Stimulated activated CD8-positive, alpha-beta memory T cell treated with anti-CD3 and anti-CD28 coated beads, Interleukin-15, amount 100 ng/mL, for 4 hours (primary cell): Measurements from ENCODE around the gene PON2.
"Not testable (repeated sequence)": the region's sequence is repeated elsewhere in the genome, so short reads cannot be mapped to it uniquely, and the experiment has no call there.

Experiments used
- DNase-seq, 2 donors: peaks; one replicate each; pipeline ENCODE4 v3.0.0-alpha.2; 2020; ENCODE audit warnings: low read depth in 2 of 2

The PON2 gene

DNA sequence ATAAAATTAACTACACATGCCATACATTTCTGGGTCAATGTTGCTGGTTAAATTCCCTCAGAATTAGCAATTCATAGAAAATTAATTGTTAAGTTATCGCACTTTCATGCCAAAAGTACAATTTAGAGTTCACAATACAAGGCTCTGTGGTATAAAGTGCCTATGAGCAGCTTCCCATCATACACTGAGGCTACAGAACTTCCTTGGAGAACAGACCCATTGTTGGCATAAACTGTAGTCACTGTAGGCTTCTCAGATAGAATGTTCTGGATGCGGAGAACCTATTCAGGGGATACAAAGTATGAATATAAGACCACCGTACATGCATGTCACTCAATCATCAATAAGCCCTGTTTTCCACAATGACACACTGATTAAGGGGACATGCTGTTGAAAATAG is 29.6 kb downstream of the PON2 start:
- DNase-seq = no peak

DNA sequence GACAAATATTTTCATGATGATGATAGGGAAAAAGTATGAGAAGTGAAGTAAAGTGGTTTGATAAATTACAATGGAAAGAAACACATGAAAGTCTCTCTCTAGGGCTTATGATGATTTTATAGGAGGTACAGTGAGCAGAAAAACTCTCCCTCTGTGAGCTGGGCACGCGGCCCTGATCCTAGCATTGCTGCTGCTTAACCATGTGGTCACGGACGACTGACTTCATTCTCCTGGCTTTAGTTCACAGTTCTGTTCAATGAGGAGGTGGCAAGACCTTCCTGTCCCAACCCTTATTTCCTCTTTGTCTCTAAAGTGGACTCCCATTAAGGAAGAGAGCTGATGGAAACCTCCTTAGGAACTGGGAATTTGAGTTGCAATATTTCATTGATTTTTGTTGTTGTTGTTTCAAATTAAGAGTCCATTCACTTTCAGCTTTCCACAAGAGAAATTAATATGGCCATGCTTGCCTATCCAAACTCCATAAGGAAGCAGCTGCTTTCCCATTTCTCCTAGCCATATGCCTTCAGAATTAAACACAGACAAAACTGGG is 30.4 kb downstream of the PON2 start:
- DNase-seq = no peak

DNA sequence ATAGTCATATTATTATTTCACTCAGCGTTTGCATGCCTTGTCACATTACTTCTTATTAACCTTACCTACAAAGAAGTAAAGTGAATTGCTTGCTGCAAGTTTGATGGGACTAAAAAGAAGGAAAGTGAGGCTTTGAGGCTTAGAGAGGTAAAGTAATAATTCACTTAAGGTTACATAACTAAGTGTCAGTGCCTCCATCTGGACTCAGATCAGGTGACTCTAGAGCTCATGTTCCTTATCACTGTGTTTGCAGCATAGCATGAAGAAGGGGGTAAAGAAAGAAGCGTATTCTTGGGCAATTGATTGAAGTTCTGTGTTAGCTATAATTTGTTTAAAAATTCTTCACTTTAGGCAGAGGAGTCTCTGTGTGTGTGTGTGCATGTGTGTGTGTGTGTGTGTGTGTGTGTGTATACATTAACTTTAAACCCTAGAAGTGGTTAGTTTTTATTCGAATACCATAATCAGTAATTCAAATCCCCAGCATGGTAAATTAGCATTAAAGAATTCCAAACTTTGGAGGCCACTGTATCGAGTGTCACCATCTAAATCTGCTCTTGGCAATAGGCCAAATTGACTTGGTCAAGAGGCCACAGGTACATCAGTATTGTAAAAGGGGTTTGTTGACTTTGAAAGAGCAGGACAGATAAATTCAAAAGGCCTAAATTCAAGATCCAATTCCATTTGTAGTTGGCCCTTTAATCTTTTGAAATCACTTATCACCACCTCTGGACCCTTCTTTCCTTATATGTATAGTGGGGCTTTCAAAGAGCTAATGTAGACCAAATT is 36.5 kb downstream of the PON2 start:
- DNase-seq = no peak

DNA sequence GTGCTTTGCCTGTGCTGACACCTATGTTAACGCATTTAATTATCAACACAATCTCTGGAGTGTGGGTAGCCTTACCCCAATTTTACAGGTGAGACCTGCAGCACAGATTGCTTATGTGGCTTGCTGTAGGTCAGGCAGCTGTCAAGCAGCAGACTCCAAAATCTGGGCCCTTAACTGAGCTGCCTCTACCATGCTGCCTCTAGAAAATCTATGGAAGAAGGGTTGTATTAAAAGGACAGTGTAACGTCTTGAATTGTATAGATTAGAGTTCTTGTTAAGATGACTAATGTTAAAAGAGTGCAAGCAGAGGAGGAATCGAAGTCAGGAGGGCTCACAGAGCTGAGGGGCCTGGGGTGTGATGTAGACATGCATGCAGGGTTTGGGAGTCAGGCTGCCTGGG is 37.4 kb downstream of the PON2 start:
- no peak for DNase-seq

DNA sequence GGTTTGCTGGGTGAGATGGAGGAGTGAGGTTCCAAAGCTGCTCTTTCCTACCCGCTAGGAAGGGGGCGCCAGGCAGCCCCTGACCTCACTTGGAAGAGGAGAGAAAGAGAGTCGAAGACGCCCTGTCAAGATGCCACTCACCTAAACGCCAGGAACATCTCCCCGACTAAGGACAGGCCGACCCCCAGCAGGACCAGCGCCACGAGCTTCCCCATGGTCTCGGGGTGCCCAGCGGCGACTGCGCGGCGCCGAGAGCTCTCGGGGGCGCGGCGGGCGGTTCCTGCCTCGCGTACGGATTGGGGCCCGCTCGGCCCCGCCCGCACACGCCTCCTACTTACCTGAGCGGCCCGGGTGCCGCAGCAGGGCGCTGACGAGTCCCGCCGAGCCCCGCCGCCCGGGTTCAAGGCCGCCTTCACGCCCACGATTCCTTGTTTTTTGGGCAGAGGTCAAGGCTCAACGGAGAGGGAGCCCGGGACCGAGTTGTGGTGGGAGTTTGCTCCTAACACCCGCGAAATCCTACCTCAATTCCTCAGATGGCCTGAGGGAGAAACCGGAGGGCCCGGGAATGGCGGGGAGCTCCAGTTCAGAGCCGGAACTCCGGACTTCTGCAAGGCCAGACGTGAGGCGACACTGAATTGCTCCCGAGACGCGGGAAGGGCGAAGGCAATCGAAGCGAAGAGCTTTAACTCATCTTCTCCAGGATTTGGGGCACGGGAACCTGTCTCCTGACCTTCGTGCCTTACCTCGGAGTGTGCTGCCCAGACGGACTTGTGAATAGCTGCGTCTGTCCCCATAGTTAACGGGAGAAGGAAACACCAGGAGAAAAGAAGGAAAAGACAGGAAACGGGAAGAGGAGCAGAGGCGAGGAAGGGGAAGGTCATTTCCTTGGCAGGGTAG is 38.4 kb downstream of the PON2 start, which contains the start of gene PON3:
PON3 (minus strand) TSS at position 240 of the 897 bp plus-strand sequence; CDS start at position 215, 25 bp downstream.
- no peak for DNase-seq

DNA sequence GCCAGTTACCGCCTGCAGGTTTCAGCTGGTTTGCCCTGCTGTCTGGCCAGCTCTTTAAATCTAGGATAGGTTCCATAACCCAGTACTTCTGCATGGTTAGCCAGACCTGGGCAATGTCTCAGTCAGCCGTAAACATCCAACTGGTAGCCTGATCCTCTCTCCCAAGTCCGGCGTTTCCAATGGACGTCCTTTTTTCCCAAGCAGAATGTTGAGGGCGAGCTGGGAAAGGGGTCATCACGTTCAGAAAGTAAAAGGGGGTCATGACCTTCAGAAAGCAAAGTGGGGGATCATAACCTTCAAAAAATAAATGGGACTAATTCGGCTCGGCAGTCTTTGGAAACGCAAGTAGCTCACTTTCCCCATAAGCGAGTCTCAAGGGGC is 39.1 kb downstream of the PON2 start:
- DNase-seq = no peak

DNA sequence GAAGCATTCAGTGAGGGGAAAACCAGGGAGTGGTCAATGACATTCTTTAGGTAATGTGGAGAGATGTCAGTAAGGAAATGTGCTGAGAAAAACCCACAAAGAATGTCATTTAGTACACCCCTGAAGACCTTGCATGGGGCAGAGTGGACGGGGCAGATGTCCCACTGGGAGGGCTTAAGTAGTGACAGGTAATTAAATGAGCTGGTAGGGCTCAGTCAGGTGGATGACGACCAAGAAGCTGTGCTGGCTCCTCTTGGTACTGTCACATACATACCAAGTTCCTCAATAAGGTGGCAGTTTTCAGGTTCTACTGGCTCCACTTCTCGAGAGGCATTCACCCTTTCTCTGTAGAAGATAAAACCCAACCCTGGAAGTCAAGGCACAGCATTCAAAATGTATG is 40.5 kb downstream of the PON2 start:
- no peak for DNase-seq

DNA sequence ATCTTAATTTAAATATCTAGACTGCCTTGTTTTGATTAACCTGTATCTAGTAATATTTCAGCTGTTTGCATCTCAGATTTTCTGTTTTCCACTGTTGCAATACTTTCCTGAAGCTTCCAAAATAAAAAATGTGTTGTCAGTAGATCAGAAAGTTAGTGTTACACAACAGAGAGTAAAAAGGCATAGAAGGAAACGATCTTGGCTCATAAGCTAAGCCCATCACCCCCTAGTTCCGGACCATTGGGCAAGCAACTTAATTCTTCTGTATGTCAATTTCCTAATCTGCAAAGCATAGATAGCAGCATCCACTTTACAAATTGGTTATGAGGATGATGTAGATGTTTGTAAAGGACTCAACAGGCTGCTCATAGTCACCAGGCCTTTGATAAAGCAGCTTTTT is 43.1 kb downstream of the PON2 start:
- DNase-seq = no peak

DNA sequence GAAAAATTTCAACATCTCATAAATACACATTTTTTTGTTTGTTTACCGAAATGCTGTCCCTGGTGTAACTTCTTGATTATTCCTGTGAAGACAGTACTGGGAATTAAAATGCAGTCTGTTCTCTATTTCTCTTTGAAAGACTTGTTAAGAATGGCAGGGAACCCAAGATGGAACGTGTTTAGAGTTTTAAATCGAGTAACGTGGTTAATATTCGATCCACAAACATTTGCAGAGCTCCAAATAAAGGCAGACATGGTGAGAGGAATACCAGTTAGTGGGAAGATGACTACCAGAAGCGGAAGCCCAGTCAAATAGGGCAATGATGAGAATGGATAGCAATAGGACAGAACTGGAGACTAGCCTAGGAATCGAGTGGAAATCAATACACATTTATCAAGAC is 45.3 kb downstream of the PON2 start:
- DNase-seq = no peak

DNA sequence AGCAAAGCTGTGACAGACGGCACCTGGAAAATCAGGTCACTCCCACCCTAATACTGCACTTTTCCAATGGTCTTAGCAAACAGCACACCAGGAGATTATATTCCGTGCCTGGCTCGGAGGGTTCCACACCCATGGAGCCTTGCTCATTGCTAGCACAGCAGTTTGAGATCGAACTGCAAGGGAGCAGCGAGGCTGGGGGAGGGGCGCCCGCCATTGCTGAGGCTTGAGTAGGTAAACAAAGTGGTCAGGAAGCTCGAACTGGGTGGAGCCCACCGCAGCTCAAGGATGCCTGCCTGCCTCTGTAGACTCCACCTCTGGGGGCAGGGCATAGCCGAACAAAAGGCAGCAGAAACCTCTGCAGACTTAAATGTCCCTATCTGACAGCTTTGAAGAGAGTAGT is 55.4 kb downstream of the PON2 start:
- not testable (repeated sequence) for DNase-seq

DNA sequence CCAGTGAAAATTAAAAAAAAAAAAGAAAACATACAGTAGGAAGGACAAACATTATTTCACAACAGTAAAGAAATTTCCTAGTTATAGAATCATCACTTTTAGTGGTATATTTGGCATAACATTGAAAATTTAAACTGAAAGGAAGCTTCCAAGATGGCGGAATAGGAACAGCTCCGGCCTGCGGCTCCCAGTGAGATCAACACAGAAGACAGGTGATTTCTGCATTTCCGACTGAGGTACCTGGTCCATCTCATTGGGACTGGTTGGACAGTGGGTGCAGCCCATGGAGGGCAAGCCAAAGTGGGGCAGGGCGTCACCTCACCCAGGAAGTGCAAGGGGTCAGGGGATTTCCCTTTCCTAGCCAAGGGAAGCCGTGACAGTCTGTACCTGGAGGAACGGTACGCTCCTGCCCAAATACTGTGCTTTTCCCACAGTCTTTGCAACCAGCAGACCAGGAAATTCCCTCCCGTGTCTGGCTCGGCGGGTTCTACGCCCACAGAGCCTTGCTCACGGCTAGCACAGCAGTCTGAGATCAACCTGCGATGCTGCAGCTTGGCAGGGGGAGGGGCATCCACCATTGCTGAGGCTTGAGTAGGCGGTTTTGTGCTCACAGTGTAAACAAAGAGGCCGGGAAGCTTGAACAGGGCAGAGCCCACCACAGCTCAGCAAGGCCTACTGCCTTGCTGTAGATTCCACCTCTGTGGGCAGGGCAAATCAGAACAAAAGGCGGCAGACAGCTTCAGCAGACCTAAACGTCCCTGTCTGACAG is 58.0 kb downstream of the PON2 start:
- DNase-seq = no peak

DNA sequence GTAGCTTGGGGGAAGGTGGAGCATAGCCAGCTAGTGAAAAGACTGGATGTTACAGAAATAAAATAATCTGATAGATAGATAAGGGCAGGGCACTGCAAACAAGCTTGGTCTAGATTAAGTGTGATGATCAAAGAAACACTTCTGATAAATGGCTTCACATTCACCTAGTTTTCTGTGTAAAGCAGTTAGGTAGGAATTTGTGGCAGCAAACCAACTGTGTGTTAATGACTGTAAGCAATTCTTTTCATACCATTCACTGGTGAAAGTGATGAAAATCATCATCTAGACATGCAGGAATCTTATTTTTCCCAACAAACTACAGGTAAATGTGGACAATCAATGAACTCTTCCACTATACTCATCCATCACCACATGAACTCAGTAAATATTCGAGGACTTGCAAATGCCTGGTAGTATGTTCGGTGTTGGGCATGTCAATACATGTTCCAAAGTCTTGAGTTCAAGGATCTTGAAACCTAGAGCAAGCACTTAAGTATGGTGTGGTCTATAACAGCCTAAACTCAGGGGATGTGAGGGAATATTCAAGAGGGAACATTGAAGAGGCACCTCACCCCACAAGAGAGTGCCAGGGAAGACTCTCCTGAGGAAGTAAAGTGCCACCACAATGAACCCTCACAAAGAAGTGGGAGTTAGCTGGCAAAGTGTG is 59.1 kb downstream of the PON2 start:
- no peak for DNase-seq

DNA sequence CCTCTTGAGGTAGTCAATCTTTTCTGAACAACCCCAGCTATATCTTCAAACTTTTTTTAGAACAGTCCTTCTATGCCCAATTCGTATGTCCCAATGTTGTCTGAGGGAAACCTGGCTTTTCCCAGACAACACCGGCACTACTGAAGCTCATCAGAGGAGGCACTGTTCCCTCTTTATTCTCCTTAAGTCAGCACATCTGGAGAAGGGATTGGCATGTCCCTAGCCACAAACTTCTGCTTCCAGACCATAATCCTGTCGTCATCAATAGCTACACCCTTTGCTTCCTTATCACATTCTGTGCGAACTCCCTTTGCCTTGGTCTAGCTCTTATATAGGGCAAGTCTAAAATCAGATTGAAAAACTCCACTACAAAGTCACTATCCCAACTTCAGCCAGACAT is 61.5 kb downstream of the PON2 start:
- no peak for DNase-seq

DNA sequence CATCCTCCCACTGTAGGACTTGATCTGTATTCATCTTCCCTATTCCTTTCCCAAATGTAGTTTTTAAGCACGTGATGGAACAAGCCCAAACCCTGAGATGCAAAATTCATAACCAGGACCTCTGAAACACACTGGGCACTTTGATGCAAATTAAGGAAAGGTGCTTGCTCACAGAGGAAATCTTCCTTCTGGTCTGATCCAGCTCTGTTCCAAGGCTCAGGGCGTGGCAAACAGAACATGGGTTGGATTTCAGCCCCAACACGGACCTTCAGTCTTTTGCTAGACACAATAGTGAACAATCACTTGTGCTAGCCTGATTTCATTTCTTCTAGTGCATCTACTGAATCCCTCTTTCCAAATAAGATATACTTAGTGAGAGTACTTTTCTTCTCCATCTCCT is 66.6 kb downstream of the PON2 start:
- no peak for DNase-seq

DNA sequence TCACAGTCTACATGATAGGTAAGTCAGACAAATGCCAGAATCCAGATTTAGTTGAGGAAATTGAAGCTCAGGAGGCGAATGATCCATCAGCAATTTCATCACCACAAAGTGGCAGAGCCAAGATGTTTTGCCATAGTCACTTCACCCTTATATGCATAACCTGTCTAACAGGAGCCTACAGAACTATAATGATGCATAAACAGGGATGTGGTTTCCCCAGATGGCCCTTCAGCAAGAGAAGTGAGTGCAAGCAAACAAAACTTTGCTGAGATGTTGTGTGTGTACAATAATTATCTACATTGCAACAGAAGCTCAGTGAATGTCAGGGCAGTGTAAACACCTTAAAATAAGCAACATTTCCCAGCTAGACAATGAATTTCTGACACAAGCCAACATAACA is 67.2 kb downstream of the PON2 start:
- no peak for DNase-seq

DNA sequence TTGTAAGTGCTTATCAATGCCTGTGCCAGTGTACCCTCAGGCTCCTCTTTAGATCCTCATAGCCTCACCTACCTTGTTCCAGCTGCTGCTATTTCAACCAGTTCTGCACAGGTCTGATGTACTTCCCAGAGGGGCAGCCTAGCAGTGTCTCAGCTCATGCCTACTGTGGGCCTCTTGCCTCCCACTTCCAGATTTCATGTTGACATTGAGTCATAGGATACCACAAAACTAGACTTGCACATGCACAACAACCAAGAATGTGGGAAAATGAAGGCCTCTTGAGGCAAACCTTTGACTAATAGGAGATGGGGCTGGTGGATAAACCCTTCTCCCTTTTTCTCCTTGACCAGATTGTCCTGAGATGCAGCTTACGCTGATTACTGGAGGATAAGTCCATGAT is 69.7 kb downstream of the PON2 start:
- DNase-seq = no peak

DNA sequence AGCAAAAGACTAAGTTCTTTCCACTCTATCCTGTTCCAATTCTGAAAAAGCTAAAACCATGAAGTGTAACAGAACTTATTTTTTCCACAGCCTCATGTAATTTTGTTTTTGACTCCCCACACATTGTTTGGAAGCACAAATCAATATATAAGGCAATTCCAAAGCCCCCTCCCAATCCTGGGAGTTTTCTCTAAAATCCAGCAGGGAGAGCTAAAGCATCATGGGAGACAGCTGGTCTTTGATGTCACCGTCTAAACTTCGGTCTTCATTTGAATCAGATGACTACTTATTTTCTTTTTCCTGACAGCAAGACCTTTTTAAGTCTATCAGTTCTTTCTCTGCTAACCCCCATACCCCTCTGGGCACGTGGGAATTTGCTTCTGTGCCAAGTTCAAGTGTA is 77.2 kb downstream of the PON2 start:
- no peak for DNase-seq
